ENCODE results near the gene HMGB1.
A peak's percentile ranks its signal among the peaks of the same experiment; 100 is the strongest.

The HMGB1 gene

DNA sequence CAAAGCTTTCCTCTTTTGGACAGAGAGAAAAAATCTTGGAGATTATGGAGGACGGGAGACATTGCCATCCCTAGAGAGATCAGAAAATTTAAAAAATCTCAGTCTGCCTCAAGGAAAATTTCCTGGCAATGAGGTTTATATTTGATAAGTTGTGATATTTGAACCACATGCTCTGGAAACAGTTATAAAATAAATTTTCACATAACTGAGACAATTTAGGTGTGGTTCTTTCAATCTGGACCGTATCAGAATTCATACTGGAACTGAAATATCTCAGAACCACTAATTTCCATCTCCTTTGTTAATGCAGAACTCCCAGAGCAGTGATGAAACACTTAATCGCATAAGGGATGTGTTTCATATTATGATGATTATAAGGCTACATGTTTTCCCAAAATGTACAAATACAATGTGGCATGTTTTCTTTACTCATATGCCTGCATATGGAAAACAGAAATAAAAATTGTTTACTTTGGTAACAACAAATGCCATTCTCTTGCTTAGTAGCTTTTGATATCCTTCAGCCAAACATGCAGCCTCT, 29.8 kb downstream of the HMGB1 start:
- Histone ChIP-seq H3K4me2 (ENCODE audit: low read depth, low read length, poor library complexity, severe bottlenecking) (no peak overlapping the region), H3K9me2 (replicated peaks; ENCODE audit: low read depth, low read length) (no peaks in the 10 kb centered on the region), H3K36me3 (ENCODE audit: insufficient read depth, low read length) (no peaks in the 10 kb centered on the region), H2AFZ (ENCODE audit: low read length) (no peak overlapping the region), H3K4me1 (ENCODE audit: insufficient read depth, low read length, poor library complexity, severe bottlenecking) (peaks cover 31% of the 10 kb centered on the region), H3F3A (ENCODE audit: low read depth) (peaks cover 1% of the 10 kb centered on the region; the same call in 1 of the 2 replicates), H3K4me3 (ENCODE audit: low read length, poor library complexity, severe bottlenecking) (no peak overlapping the region), H3K9ac (ENCODE audit: low read depth, low read length, poor library complexity, severe bottlenecking) (no peak overlapping the region), H3K27me3 (ENCODE audit: insufficient read depth, low read length, poor library complexity, severe bottlenecking) (no peaks in the 10 kb centered on the region), H4K20me1 (ENCODE audit: insufficient read depth, low read length, poor library complexity, severe bottlenecking) (no peaks in the 10 kb centered on the region), H3K79me2 (ENCODE audit: insufficient read depth, low read length) (no peaks in the 10 kb centered on the region), H3K9me3 (ENCODE audit: insufficient read depth, low read depth, low read length) (no peaks in the 10 kb centered on the region)
- no peak for TF ChIP-seq EZH2phosphoT487 (IDR thresholded peaks at IDR 0.05; ENCODE audit: borderline replicate concordance)
- TF ChIP-seq, protein P1, sequence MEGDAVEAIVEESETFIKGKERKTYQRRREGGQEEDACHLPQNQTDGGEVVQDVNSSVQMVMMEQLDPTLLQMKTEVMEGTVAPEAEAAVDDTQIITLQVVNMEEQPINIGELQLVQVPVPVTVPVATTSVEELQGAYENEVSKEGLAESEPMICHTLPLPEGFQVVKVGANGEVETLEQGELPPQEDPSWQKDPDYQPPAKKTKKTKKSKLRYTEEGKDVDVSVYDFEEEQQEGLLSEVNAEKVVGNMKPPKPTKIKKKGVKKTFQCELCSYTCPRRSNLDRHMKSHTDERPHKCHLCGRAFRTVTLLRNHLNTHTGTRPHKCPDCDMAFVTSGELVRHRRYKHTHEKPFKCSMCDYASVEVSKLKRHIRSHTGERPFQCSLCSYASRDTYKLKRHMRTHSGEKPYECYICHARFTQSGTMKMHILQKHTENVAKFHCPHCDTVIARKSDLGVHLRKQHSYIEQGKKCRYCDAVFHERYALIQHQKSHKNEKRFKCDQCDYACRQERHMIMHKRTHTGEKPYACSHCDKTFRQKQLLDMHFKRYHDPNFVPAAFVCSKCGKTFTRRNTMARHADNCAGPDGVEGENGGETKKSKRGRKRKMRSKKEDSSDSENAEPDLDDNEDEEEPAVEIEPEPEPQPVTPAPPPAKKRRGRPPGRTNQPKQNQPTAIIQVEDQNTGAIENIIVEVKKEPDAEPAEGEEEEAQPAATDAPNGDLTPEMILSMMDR (conservative IDR thresholded peaks at IDR 0.05; ENCODE audit: low read length) = no peak

DNA sequence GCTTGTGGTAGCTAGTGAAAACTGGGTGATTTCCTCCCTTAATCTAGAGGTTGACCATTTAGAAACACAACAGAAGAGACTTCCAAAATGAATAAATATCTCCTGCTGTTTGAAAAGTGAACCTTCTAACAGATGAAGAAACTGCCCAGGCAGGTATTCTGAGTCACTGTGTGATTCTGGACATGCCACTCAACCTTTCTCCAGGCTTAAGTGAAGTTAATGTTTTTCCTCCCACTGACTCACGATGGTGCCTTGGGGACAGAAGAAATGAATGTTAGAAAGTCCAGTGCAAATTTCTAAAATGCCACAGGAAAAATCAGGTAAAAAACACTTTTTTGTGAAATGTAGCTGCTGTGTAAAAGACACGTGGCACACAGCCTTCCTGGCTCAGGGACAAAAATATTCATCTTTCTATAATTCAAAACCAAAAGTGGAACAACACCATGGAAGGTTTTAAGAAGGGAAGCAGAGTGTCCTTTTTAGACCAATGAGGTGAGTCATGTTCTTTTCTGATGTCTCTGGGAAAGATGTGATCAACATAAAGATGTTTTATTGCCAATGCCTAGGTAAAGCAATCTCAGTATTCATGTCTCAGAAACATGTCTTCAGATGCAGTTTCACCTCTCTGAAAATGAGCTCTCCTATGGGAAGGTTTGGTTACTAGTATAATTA, 34.3 kb downstream of the HMGB1 start:
- Histone ChIP-seq H3K9me2 (replicated peaks; ENCODE audit: low read depth, low read length) (no peaks in the 10 kb centered on the region), H3K9me3 (ENCODE audit: insufficient read depth, low read depth, low read length) (no peaks in the 10 kb centered on the region), H3K4me1 (ENCODE audit: insufficient read depth, low read length, poor library complexity, severe bottlenecking) (peaks cover 23% of the 10 kb centered on the region), H3K79me2 (ENCODE audit: insufficient read depth, low read length) (no peaks in the 10 kb centered on the region), H3K9ac (ENCODE audit: low read depth, low read length, poor library complexity, severe bottlenecking) (no peak overlapping the region), H2AFZ (ENCODE audit: low read length) (peak overlapping the region; percentile 19; the same call in 1 of the 2 replicates), H3F3A (ENCODE audit: low read depth) (no peaks in the 10 kb centered on the region), H3K4me2 (ENCODE audit: low read depth, low read length, poor library complexity, severe bottlenecking) (no peak overlapping the region), H3K4me3 (ENCODE audit: low read length, poor library complexity, severe bottlenecking) (no peak overlapping the region), H4K20me1 (ENCODE audit: insufficient read depth, low read length, poor library complexity, severe bottlenecking) (no peaks in the 10 kb centered on the region), H3K36me3 (ENCODE audit: insufficient read depth, low read length) (no peaks in the 10 kb centered on the region), H3K27me3 (ENCODE audit: insufficient read depth, low read length, poor library complexity, severe bottlenecking) (no peaks in the 10 kb centered on the region)
- TF ChIP-seq, protein P1 (conservative IDR thresholded peaks at IDR 0.05; ENCODE audit: low read length) = no peak
- no peak for TF ChIP-seq EZH2phosphoT487 (IDR thresholded peaks at IDR 0.05; ENCODE audit: borderline replicate concordance)

DNA sequence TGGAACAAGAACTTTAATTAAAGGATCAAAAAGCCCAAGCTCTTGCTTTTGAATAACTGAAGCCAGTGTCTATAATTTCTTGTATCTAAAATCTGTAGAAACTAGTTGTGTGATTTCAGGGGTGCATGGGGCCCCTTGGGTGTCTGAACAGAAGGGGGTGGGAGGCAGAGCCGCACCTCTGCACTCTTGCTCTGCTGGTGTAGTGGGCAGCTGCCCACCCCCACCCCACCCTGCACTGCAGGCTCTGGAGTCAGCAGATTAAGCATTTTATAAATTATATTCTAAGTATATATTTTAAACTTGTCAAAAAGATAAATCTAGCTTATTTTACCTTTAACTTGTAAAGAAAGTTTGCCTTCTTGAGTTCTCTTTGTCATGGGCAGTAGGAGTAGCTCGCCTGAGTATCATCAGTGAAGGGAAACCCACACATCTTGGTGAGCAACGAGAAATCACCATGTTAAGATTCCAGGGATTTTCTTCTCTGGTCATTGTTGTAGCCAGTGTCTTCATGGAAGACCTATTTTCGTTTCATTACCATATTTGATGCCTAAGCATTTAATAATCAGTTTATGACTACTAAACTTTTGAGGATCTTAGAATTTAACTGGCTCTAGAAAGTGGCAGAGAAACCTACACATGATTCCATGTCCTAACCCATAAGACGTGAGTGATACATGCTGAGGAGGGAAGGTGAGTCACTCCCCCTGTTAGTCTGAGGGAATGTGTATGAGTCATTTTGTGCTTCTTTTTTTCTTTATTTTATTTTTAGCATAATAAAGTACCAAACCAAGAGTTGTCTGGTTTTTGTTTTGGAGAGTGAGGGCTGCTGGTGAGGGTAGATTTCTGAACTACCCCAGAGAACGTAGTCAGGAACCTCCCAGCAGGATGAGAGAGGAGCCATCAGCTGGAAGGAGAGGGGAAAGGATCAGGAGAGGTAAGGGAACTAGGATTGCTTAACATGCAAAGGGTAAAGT, 35.7 kb downstream of the HMGB1 start:
- Histone ChIP-seq H4K20me1 (ENCODE audit: insufficient read depth, low read length, poor library complexity, severe bottlenecking) (no peaks in the 10 kb centered on the region), H2AFZ (ENCODE audit: low read length) (peak overlapping the region; percentile 4; the same call in 1 of the 2 replicates), H3K9ac (ENCODE audit: low read depth, low read length, poor library complexity, severe bottlenecking) (no peak overlapping the region), H3K4me3 (ENCODE audit: low read length, poor library complexity, severe bottlenecking) (no peak overlapping the region), H3K9me2 (replicated peaks; ENCODE audit: low read depth, low read length) (no peaks in the 10 kb centered on the region), H3K4me2 (ENCODE audit: low read depth, low read length, poor library complexity, severe bottlenecking) (no peak overlapping the region), H3K36me3 (ENCODE audit: insufficient read depth, low read length) (no peaks in the 10 kb centered on the region), H3K4me1 (ENCODE audit: insufficient read depth, low read length, poor library complexity, severe bottlenecking) (peaks cover 23% of the 10 kb centered on the region), H3K79me2 (ENCODE audit: insufficient read depth, low read length) (no peaks in the 10 kb centered on the region), H3K9me3 (ENCODE audit: insufficient read depth, low read depth, low read length) (no peaks in the 10 kb centered on the region), H3F3A (ENCODE audit: low read depth) (no peaks in the 10 kb centered on the region), H3K27me3 (ENCODE audit: insufficient read depth, low read length, poor library complexity, severe bottlenecking) (no peaks in the 10 kb centered on the region)
- TF ChIP-seq EZH2phosphoT487 (IDR thresholded peaks at IDR 0.05; ENCODE audit: borderline replicate concordance) = no peak
- TF ChIP-seq, protein P1 (conservative IDR thresholded peaks at IDR 0.05; ENCODE audit: low read length) = no peak
